Pons (tissue), 1 donor: ENCODE data around the gene PRUNE2.
"Not testable (repeated sequence)": the region's sequence is repeated elsewhere in the genome, so short reads cannot be mapped to it uniquely, and the experiment has no call there.

Experiments
- DNase-seq: peaks from one replicate; pipeline ENCODE4 v3.0.0-alpha.2; 2016; ENCODE audit warnings: low spot score

The PRUNE2 gene

GRCh38 chr9:76796296-76796695 lies 109.6 kb downstream of the PRUNE2 start:
- no peak for DNase-seq

GRCh38 chr9:76793784-76794431 lies 112.0 kb downstream of the PRUNE2 start:
- no peak for DNase-seq

DNA sequence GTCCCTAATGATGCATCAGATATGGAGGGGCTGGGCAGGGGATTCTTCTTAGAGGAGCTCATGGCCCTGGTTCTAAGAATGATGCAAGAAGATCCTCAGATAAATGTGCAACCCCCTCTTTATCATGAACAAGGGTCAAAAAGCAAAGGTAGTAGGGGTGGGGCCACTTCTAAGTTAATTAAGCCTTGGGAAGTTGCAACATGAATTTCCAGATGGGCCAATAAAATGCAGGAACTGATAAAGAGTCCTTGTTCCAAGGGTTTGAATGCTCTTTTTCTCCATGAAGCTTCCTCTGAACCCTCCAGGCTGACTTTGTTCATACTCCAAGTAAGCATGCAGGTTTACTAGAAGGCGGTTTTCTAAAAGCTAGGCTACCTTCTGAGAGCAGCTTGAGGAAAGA lies 116.1 kb downstream of the PRUNE2 start:
- DNase-seq = no peak

DNA sequence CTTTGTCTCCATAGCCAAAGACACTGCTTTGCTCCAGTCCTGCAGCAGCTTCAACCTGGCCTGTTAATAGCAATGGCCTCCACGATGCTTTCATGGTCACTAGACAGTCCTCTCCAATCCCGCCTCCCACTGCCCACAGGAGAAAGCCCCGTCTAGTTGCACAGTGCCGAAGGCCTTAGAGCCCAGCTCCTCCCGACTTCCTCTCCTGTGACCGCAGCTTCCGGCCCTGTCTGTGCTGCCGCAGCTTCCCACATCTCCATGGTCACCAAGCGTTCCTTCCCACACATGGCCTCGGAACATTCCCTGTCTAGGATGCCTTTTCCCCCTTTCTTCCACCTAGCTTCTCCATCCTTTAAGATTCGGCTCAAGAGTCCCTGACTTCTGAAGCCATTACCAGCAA lies 118.2 kb downstream of the PRUNE2 start:
- no peak for DNase-seq

DNA sequence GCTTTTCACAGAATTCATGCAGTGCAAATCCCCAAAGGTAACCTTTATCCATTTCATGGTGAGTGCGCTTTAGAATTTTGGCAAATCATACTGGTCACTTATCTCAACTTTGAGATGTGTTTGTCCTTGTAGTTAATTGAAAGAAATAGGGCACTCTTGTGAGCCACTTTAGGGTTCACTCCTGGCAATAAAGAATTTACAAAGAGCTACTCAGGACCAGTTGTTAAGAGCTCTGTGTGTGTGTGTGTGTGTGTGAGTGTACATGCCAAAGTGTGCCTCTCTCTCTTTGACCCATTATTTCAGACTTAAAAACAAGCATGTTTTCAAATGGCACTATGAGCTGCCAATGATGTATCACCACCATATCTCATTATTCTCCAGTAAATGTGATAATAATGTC lies 120.4 kb downstream of the PRUNE2 start:
- no peak for DNase-seq

DNA sequence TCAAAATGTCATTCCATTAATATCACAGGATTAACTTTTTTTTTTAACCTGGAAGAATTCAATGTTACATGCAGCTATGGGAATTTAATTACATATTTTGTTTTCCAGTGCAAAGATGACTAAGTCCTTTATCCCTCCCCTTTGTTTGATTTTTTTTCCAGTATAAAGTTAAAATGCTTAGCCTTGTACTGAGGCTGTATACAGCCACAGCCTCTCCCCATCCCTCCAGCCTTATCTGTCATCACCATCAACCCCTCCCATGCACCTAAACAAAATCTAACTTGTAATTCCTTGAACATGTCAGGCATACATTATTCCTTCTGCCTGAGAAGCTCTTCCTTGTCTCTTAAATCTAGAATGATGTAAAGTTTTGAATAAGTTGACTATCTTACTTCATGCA lies 121.0 kb downstream of the PRUNE2 start:
- no peak for DNase-seq

DNA sequence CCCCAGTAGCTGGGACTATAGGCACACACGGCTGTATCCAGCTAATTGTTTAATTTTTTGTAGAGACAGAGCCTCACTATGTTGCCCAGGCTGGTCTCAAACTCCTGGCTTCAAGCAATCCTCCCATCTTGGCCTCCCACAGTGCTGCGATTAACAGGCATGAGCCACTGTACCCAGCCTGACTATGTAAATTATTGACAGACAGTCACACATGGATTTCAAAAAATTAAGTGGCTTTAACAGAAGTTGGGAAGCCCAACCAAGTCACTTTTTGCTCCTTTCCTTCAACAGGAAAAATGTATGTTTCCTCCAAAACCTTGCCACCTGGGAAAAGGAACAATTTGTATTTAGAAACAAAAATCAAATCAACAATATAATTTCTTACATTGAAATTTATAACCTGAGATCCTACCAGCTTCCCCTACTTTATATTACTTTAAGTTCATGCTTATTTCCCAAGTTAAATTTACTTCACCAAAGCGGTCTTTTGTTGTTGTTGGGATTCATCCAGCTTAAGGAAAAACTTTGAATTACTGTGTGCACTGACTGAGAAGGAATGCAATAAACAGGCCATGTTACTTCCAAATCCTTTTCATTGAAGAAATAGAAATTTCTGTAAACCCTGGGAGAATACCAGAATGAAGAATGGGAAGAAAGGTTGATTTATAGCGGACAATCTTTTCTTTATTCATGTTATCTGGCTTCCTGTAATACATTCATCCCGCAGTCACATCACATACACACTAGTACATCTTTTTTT lies 133.0 kb downstream of the PRUNE2 start:
- DNase-seq = peak; percentile 57

DNA sequence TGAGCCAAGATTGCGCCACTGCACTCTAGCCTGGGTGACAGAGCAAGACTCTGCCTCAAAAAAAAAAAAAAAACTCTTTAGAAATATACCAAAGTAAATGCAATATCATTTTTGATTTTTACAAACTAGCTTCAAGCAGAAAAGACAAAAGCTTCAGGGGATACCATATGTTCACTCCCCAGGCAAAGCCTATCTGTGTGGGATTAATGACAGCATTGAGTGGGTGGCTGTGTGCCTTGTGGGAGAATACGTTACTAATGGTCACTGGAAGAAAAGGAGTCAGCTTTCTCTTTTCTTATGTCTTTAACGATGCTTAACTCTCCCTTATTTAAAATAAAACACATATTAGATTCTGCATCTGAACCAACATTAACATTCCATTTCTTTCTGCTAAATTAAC lies 139.8 kb downstream of the PRUNE2 start:
- DNase-seq = no peak

- DNase-seq = no peak
Observed at GRCh38 chr9:76764138-76764537, 141.8 kb downstream of the PRUNE2 start, which contains the start of gene PCA3. TSS of gene PCA3 (plus strand) at chr9:76764438.

- peak; percentile 51 for DNase-seq
Observed at GRCh38 chr9:76761448-76761847, 144.5 kb downstream of the PRUNE2 start.

- no peak for DNase-seq
Observed at GRCh38 chr9:76759732-76760131, 146.2 kb downstream of the PRUNE2 start.

- DNase-seq = no peak
Observed at GRCh38 chr9:76758476-76758875, 147.4 kb downstream of the PRUNE2 start.

- no peak for DNase-seq
Observed at GRCh38 chr9:76756941-76757673, 148.8 kb downstream of the PRUNE2 start.

GRCh38 chr9:76756268-76756640 lies 149.7 kb downstream of the PRUNE2 start:
- DNase-seq = peak; percentile 61

DNA sequence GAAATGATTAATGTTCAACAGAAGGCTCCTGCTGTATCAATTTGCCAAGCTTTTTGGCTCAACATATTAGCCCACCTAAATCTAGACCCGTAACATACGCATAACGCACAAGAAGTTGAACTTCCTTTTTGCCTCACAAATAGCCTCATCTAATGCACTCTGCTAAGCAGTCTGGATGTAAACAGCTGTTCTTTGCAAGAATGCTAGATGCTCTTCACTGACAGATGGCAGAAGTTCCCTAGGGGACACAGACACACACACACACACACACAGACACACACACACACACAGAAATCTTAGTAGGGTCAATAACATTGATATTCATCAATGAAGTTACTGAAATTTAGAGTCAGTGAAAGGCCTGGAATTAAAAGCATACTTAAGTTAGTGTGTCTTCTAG lies 154.9 kb downstream of the PRUNE2 start:
- DNase-seq = no peak

DNA sequence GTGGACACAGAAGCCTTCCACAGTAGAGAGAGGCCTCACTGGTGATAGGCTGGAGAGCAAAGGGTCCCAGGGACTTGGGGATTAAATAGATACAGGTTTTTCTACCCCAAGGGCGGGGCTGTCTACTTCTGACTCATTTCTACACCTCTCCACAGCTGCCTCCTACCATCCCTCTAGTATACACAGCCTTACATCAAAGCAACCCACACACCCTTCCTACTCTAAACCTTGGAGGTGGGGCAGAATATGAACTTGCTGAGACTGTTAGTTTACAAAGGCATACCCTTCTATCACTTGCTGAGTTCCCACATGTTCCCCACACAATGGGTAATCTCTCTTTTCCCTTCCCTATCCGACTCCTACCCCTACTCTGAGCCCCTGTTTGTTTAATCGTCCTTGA lies 161.6 kb downstream of the PRUNE2 start:
- no peak for DNase-seq

DNA sequence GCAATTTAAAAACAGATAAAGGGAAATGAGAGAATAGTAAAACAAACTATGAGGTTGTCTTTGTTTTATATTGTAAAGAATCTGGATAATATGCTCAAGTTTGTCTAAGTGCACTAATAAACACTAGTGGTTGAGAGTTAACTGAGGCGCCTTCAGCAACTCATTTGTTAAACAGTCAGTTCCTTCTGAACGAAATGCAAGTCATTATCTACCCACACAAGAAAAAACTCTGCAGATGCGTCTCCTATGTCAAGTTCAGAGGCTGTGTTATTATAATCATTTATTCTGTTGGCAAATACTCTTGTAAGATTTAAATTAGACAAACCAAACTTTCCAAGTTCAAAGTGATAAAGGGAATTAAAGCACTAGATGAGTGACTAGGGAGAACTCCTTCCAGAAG lies 162.0 kb downstream of the PRUNE2 start:
- DNase-seq = no peak

DNA sequence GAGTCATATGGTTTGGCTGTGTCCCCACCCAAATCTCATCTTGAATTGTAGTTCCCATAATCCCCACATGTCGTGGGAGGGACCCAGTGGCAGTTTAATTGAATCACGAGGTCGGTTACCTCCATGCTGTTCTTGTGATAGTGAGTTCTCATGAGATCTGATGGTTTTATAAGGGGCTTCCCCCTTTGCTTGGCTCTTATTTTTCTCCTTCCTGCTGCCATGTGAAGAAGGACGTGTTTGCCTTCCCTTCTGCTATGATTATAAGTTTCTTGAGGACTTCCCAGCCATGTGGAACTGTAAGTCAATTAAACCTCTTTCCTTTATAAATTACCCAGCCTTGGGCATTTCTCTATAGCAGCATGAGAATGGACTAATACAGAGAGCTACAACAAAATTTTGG lies 163.0 kb downstream of the PRUNE2 start:
- not testable (repeated sequence) for DNase-seq

DNA sequence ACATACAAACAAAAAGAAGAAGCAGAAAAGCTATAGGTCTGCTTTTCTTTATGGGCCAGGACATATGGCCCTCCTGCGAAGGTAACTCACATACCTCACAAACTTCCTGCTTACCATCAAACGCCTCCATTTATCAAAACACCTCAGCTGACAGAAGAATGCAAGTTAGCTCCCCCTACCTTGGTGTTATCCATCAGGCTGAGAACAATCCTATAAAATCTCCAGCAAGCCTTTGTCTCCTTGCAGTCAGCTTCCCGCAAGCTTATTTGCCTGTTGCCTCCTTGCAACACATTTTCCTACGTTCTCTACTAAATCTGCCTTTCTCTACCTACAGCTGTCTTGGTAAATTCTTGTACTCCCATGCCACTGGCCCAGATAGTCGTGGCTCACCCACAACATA lies 164.4 kb downstream of the PRUNE2 start:
- no peak for DNase-seq

- DNase-seq = no peak
Observed at GRCh38 chr9:76738402-76738801, 167.5 kb downstream of the PRUNE2 start.

GRCh38 chr9:76737154-76737902 lies 168.6 kb downstream of the PRUNE2 start:
- DNase-seq = no peak

- DNase-seq = no peak
Observed at GRCh38 chr9:76734716-76735115, 171.2 kb downstream of the PRUNE2 start.
